SK-N-SH (cell line): ENCODE results near the gene PITHD1. TPM values are rescaled to one million over a fixed set of nuclear protein-coding genes. Genes with fewer than 3 reads are reported as not detected.

Source experiments
- CHD2 ChIP-seq: fragments of 150-350 bp; IDR thresholded peaks from 2 replicates; pipeline ENCODE4 v1.6.1; 2018; ENCODE audit warnings: low read length; ENCODE audit not compliant: partially characterized antibody
- EP300 ChIP-seq, 2 experiments: IDR thresholded peaks; 2 replicates each; pipeline versions ENCODE4 v1.4.0 to v1.6.1; 2012; ENCODE audit warnings: borderline replicate concordance in 1 of 2, low read depth in 1 of 2, low read length in 1 of 2
- FOSL2 ChIP-seq: IDR thresholded peaks from 2 replicates; pipeline ENCODE4 v1.4.0; 2012; ENCODE audit warnings: low read depth, mild to moderate bottlenecking, moderate library complexity, borderline replicate concordance
- FOXJ3 ChIP-seq: sonication (generic); formaldehyde crosslinking; IDR thresholded peaks from 2 replicates; pipeline ENCODE4 v1.5.1; 2020; ENCODE audit warnings: mild to moderate bottlenecking, missing genetic modification reagents
- GABPA ChIP-seq: IDR thresholded peaks from 2 replicates; pipeline ENCODE4 v1.4.0; 2012; ENCODE audit warnings: low read depth, mild to moderate bottlenecking
- IRF3 ChIP-seq: fragments of 150-350 bp; IDR thresholded peaks from 2 replicates; pipeline ENCODE4 v1.6.1; 2016; ENCODE audit warnings: mild to moderate bottlenecking, low read depth, low read length
- JUND ChIP-seq: IDR thresholded peaks from 2 replicates; pipeline ENCODE4 v1.4.0; 2012
- MEF2A ChIP-seq: IDR thresholded peaks from 2 replicates; pipeline ENCODE4 v1.4.0; 2012; ENCODE audit warnings: low read depth, borderline replicate concordance
- MXI1 ChIP-seq: IDR thresholded peaks from 2 replicates; pipeline ENCODE4 v1.6.1; 2012; ENCODE audit warnings: mild to moderate bottlenecking, low read depth, low read length, improper control_type of control experiment
- NRF1 ChIP-seq: IDR thresholded peaks from 2 replicates; pipeline ENCODE4 v1.6.1; 2012; ENCODE audit warnings: low read depth, mild to moderate bottlenecking, low read length
- POLR2AphosphoS5 ChIP-seq: IDR thresholded peaks from 2 replicates; pipeline ENCODE4 v1.6.1; 2012; ENCODE audit warnings: low read depth, low read length
- RAD21 ChIP-seq: IDR thresholded peaks from 2 replicates; pipeline ENCODE4 v1.6.1; 2012; ENCODE audit warnings: mild to moderate bottlenecking, low read length
- RCOR1 ChIP-seq: fragments of 150-350 bp; IDR thresholded peaks from 2 replicates; pipeline ENCODE4 v1.6.1; 2017; ENCODE audit warnings: antibody characterized with exemption, low read length
- RFX5 ChIP-seq: IDR thresholded peaks from 2 replicates; pipeline ENCODE4 v1.6.1; 2012; ENCODE audit warnings: mild to moderate bottlenecking, improper control_type of control experiment, low read length
- SIN3A ChIP-seq: IDR thresholded peaks from 2 replicates; pipeline ENCODE4 v1.6.1; 2012; ENCODE audit warnings: low read depth, mild to moderate bottlenecking, low read length, moderate library complexity, borderline replicate concordance
- SMC3 ChIP-seq: IDR thresholded peaks from 2 replicates; pipeline ENCODE4 v1.6.1; 2012; ENCODE audit warnings: low read depth, low read length, improper control_type of control experiment
- TAF1 ChIP-seq: IDR thresholded peaks from 2 replicates; pipeline ENCODE4 v1.6.1; 2012; ENCODE audit warnings: low read depth, mild to moderate bottlenecking, low read length, moderate library complexity, borderline replicate concordance
- TEAD4 ChIP-seq: IDR thresholded peaks from 2 replicates; pipeline ENCODE4 v1.4.0; 2012; ENCODE audit warnings: mild to moderate bottlenecking, borderline replicate concordance; ENCODE audit not compliant: insufficient read depth
- polyA plus RNA-seq, 3 experiments: library from polyadenylated mRNA; depleted of rRNA; stranded (reverse); fragments of >200 nt; gene quantifications; 2 replicates each; pipeline ENCODE4 v1.2.3, GENCODE V29; 2012
- TF ChIP-seq, protein P1 (sequence below): IDR thresholded peaks from 2 replicates; pipeline ENCODE4; 2012
- TF ChIP-seq, protein P2 (sequence below): fragments of 150-350 bp; IDR thresholded peaks from 2 replicates; pipeline ENCODE4 v1.6.1; 2017; ENCODE audit warnings: antibody characterized with exemption, low read length, low read depth, borderline replicate concordance
- TF ChIP-seq, protein P3 (sequence below): IDR thresholded peaks from 2 replicates; pipeline ENCODE4 v1.6.1; 2012; ENCODE audit warnings: mild to moderate bottlenecking, low read depth, low read length, moderate library complexity

Gene PITHD1
- polyA plus RNA-seq, 1 of the 3 experiments (the other 2 are of a cell fraction) = 36.3 TPM

- TF ChIP-seq, protein P1, sequence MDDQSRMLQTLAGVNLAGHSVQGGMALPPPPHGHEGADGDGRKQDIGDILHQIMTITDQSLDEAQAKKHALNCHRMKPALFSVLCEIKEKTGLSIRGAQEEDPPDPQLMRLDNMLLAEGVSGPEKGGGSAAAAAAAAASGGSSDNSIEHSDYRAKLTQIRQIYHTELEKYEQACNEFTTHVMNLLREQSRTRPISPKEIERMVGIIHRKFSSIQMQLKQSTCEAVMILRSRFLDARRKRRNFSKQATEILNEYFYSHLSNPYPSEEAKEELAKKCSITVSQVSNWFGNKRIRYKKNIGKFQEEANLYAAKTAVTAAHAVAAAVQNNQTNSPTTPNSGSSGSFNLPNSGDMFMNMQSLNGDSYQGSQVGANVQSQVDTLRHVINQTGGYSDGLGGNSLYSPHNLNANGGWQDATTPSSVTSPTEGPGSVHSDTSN = peak; percentile 77
- TF ChIP-seq POLR2AphosphoS5 (peak; percentile 75; the same call in 1 of the 2 replicates), FOSL2 (no peak), CHD2 (peak; percentile 81), SMC3 (no peak), GABPA (peak; percentile 75), TAF1 (peak; percentile 67), MXI1 (peak; percentile 91), IRF3 (no peak), SIN3A (peak; percentile 92; the same call in 1 of the 2 replicates), NRF1 (peak; percentile 47; the same call in 1 of the 2 replicates), RAD21 (no peak), FOXJ3 (CRISPR knock-in tag) (0 out of 2 replicates have a peak, but pooled peaks have one; percentile 42), RCOR1 (peak; percentile 24; the same call in 1 of the 2 replicates), JUND (0 out of 2 replicates have a peak, but pooled peaks have one; percentile 7), MEF2A (no peak), RFX5 (no peak), TEAD4 (no peak), EP300 (IDR thresholded peaks at IDR 0.05; ENCODE audit: borderline replicate concordance in 1 of 2, low read depth in 1 of 2, low read length in 1 of 2) (0 out of 4 replicates have a peak, but pooled peaks of 1 of the 2 experiments have one; percentile 9)
- TF ChIP-seq, protein P2, sequence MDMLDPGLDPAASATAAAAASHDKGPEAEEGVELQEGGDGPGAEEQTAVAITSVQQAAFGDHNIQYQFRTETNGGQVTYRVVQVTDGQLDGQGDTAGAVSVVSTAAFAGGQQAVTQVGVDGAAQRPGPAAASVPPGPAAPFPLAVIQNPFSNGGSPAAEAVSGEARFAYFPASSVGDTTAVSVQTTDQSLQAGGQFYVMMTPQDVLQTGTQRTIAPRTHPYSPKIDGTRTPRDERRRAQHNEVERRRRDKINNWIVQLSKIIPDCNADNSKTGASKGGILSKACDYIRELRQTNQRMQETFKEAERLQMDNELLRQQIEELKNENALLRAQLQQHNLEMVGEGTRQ = no peak
- TF ChIP-seq, protein P3, sequence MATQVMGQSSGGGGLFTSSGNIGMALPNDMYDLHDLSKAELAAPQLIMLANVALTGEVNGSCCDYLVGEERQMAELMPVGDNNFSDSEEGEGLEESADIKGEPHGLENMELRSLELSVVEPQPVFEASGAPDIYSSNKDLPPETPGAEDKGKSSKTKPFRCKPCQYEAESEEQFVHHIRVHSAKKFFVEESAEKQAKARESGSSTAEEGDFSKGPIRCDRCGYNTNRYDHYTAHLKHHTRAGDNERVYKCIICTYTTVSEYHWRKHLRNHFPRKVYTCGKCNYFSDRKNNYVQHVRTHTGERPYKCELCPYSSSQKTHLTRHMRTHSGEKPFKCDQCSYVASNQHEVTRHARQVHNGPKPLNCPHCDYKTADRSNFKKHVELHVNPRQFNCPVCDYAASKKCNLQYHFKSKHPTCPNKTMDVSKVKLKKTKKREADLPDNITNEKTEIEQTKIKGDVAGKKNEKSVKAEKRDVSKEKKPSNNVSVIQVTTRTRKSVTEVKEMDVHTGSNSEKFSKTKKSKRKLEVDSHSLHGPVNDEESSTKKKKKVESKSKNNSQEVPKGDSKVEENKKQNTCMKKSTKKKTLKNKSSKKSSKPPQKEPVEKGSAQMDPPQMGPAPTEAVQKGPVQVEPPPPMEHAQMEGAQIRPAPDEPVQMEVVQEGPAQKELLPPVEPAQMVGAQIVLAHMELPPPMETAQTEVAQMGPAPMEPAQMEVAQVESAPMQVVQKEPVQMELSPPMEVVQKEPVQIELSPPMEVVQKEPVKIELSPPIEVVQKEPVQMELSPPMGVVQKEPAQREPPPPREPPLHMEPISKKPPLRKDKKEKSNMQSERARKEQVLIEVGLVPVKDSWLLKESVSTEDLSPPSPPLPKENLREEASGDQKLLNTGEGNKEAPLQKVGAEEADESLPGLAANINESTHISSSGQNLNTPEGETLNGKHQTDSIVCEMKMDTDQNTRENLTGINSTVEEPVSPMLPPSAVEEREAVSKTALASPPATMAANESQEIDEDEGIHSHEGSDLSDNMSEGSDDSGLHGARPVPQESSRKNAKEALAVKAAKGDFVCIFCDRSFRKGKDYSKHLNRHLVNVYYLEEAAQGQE = peak; percentile 35; the same call in 1 of the 2 replicates
These were observed 22.5 kb downstream of the PITHD1 start, which contains the start of gene GALE (continued) for GRCh38 chr1:23800400-23801337.
